Measurements from ENCODE around the gene CDH23. TPM values are rescaled to one million over a fixed set of nuclear protein-coding genes. Genes with fewer than 3 reads are reported as not detected.

The CDH23 gene
- total RNA-seq, 2 donors from 2014 or later: 3.9 to 74.8 TPM

- no peak overlapping the region for H3K27ac ChIP-seq
- H3K4me3 ChIP-seq: no peak overlapping the region
- DNase-seq (ENCODE audit: low spot score): no peak
- no peaks in the 10 kb centered on the region for H3K4me1 ChIP-seq (replicated peaks)
- no peaks in the 10 kb centered on the region for H3K36me3 ChIP-seq
- no peak for TF ChIP-seq POLR2AphosphoS5 (IDR thresholded peaks at IDR 0.05)
- no peak for TF ChIP-seq POLR2A (IDR thresholded peaks at IDR 0.05)
- no peak for TF ChIP-seq CTCF (IDR thresholded peaks at IDR 0.05)
- 77% methylated on average over 5 of the region's 5 CpGs for WGBS
- H3K27me3 ChIP-seq (replicated peaks; ENCODE audit: insufficient read depth): no peaks in the 10 kb centered on the region
- intact Hi-C loops (cut with DNase I): no loop called here
- H3K9me3 ChIP-seq: no peaks in the 10 kb centered on the region
These were observed 245.3 kb downstream of the CDH23 start for GRCh38 chr10:71641986-71642385.

- 89% methylated on average over 6 of the region's 6 CpGs for WGBS
These were observed 247.2 kb downstream of the CDH23 start for GRCh38 chr10:71643904-71644303.

GRCh38 chr10:71644307-71645180 is 247.8 kb downstream of the CDH23 start:
- intact Hi-C loops (cut with DNase I): no loop called here
- H3K4me1 ChIP-seq (replicated peaks): no peaks in the 10 kb centered on the region
- no peak for TF ChIP-seq POLR2AphosphoS5 (IDR thresholded peaks at IDR 0.05)
- no peak for TF ChIP-seq POLR2A (IDR thresholded peaks at IDR 0.05)
- no peak for TF ChIP-seq CTCF (IDR thresholded peaks at IDR 0.05)
- no peaks in the 10 kb centered on the region for H3K27me3 ChIP-seq (replicated peaks; ENCODE audit: insufficient read depth)
- no peaks in the 10 kb centered on the region for H3K9me3 ChIP-seq
- 88% methylated on average over 6 of the region's 6 CpGs for WGBS
- H3K27ac ChIP-seq: no peak overlapping the region
- H3K36me3 ChIP-seq: no peaks in the 10 kb centered on the region
- DNase-seq (ENCODE audit: low spot score): no peak
- no peak overlapping the region for H3K4me3 ChIP-seq

More at GRCh38 chr10:71643904-71644303, 247.2 kb downstream of the CDH23 start:
- no peak overlapping the region for H3K4me3 ChIP-seq
- intact Hi-C loops (cut with DNase I): no loop called here
- no peaks in the 10 kb centered on the region for H3K36me3 ChIP-seq
- no peaks in the 10 kb centered on the region for H3K27me3 ChIP-seq (replicated peaks; ENCODE audit: insufficient read depth)
- H3K27ac ChIP-seq: no peak overlapping the region
- no peaks in the 10 kb centered on the region for H3K9me3 ChIP-seq
- TF ChIP-seq POLR2A (IDR thresholded peaks at IDR 0.05): no peak
- TF ChIP-seq POLR2AphosphoS5 (IDR thresholded peaks at IDR 0.05): no peak
- no peak for TF ChIP-seq CTCF (IDR thresholded peaks at IDR 0.05)
- no peak for DNase-seq (ENCODE audit: low spot score)
- H3K4me1 ChIP-seq (replicated peaks): no peaks in the 10 kb centered on the region

- no peak overlapping the region for H3K27ac ChIP-seq
- no peaks in the 10 kb centered on the region for H3K4me1 ChIP-seq (replicated peaks)
- WGBS: 71% methylated on average over 6 of the region's 6 CpGs
- intact Hi-C loops (cut with DNase I): no loop called here
- no peaks in the 10 kb centered on the region for H3K27me3 ChIP-seq (replicated peaks; ENCODE audit: insufficient read depth)
- H3K9me3 ChIP-seq: no peaks in the 10 kb centered on the region
- DNase-seq (ENCODE audit: low spot score): no peak
- no peaks in the 10 kb centered on the region for H3K36me3 ChIP-seq
- TF ChIP-seq POLR2AphosphoS5 (IDR thresholded peaks at IDR 0.05) (no peak), POLR2A (IDR thresholded peaks at IDR 0.05) (no peak), CTCF (IDR thresholded peaks at IDR 0.05) (no peak)
- H3K4me3 ChIP-seq: no peak overlapping the region
These were observed 248.5 kb downstream of the CDH23 start for GRCh38 chr10:71645185-71645584.

- TF ChIP-seq POLR2AphosphoS5 (IDR thresholded peaks at IDR 0.05) (no peak), CTCF (IDR thresholded peaks at IDR 0.05) (no peak), POLR2A (IDR thresholded peaks at IDR 0.05) (no peak)
- Histone ChIP-seq H3K4me1 (replicated peaks) (no peaks in the 10 kb centered on the region), H3K27me3 (replicated peaks; ENCODE audit: insufficient read depth) (no peaks in the 10 kb centered on the region), H3K36me3 (no peaks in the 10 kb centered on the region), H3K27ac (no peak overlapping the region), H3K9me3 (no peaks in the 10 kb centered on the region), H3K4me3 (no peak overlapping the region)
- intact Hi-C loops (cut with DNase I): no loop called here
- 84% methylated on average over 6 of the region's 6 CpGs for WGBS
- DNase-seq (ENCODE audit: low spot score): no peak
These were observed 249.3 kb downstream of the CDH23 start for GRCh38 chr10:71646037-71646436.
